Fibroblast of gingiva (primary cell): ENCODE data around the gene ATXN2.
"Not testable (repeated sequence)": the region's sequence is repeated elsewhere in the genome, so short reads cannot be mapped to it uniquely, and the experiment has no call there.

Experiments
- DNase-seq: peaks from one replicate; pipeline ENCODE4 v3.0.0-alpha.2; 2011; ENCODE audit warnings: low read depth

ATXN2 gene

GRCh38 chr12:111404362-111405148 lies 194.6 kb downstream of the ATXN2 start:
- no peak for DNase-seq

- not testable (repeated sequence) for DNase-seq
These were observed 196.7 kb downstream of the ATXN2 start for GRCh38 chr12:111402490-111402824.
